ENCODE measurements around the gene MET. TPM values are rescaled to one million over a fixed set of nuclear protein-coding genes. Genes with fewer than 3 reads are reported as not detected.

MET gene
- total and polyA plus RNA-seq, 2 of the 8 experiments (the other 6 are each of a cell fraction or from before 2014, with no cell fraction given): 3.5 to 12.9 TPM

DNA sequence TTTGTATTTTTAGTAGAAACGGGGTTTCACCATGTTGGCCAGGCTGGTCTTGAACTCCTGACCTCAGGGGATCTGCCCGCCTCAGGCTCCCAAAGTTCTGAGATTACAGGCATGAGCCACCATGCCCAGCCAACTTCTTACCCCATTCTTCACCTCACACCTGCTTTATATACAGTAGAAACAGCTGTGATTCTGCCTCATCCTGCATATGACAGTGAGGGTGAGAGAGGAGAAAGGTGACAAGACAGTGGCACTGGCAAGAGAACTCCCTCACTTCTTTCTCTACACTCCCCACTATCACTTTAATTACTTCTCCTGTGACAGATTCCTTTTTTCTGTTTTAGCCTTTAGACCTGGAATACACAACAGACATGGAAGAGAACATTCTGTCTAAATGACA is 128.6 kb downstream of the MET start (continued):
- no peak for TF ChIP-seq RNF2 (IDR thresholded peaks at IDR 0.05; ENCODE audit: borderline replicate concordance, low read depth, low read length, missing control alignments, poor library complexity, severe bottlenecking)
- no peak for TF ChIP-seq TAF7 (optimal IDR thresholded peaks at IDR 0.05; ENCODE audit: borderline replicate concordance, low read depth, low read length)
- no peak for TF ChIP-seq CHD2 (IDR thresholded peaks at IDR 0.05; ENCODE audit: low read length)
